GM19324 (cell line): ENCODE measurements around the gene HSH2D.

Experiments used
- ATAC-seq: cut with Tn5 transposase; IDR thresholded peaks from one replicate; pipeline ENCODE4 v1.9.1; 2021; ENCODE audit warnings: mild to moderate bottlenecking, moderate library complexity; ENCODE audit not compliant: unreplicated experiment, low FRiP score

HSH2D gene

GRCh38 chr19:16207490-16208025 is 64.1 kb downstream of the HSH2D start:
- no peak for ATAC-seq
